Lung (tissue), 12 donors: ENCODE measurements around the gene THRB. TPM values are rescaled to one million over a fixed set of nuclear protein-coding genes. Genes with fewer than 3 reads are reported as not detected.

Experiments used
- ATAC-seq: fragments of 200-7000 bp; cut with Tn5 transposase; one replicate; pipeline ENCODE4 v1.9.1; 2020; ENCODE audit warnings: moderate number of reproducible peaks; ENCODE audit not compliant: insufficient read depth, low FRiP score
- DNase-seq, 3 donors: peaks; one replicate each; pipeline ENCODE4 v3.0.0-alpha.2; 2013 to 2017
- H3K27ac ChIP-seq, 2 donors: one replicate each; pipeline ENCODE4 v1.5.1; 2013; ENCODE audit warnings: mild to moderate bottlenecking in 2 of 2, moderate library complexity in 2 of 2, control low read depth in 1 of 2, inconsistent platforms in 1 of 2, low read depth in 1 of 2, low read length in 1 of 2
- H3K27me3 ChIP-seq, 3 donors: one replicate each; pipeline ENCODE4 v1.5.1; 2013; ENCODE audit warnings: low read length in 2 of 3; ENCODE audit not compliant: control insufficient read depth in 3 of 3, insufficient read depth in 3 of 3
- H3K36me3 ChIP-seq, 4 donors: one replicate each; pipeline ENCODE4 v1.5.1; 2013; ENCODE audit warnings: low read length in 4 of 4, mild to moderate bottlenecking in 1 of 4, moderate library complexity in 1 of 4; ENCODE audit not compliant: control insufficient read depth in 4 of 4, insufficient read depth in 4 of 4
- H3K4me1 ChIP-seq, 5 donors: one replicate each; pipeline ENCODE4 v1.5.1; 2013; ENCODE audit warnings: low read length in 5 of 5, mild to moderate bottlenecking in 2 of 5, moderate library complexity in 1 of 5; ENCODE audit not compliant: control insufficient read depth in 5 of 5, insufficient read depth in 5 of 5
- H3K4me3 ChIP-seq: one replicate; pipeline ENCODE4 v1.5.1; 2013; ENCODE audit warnings: mild to moderate bottlenecking, control low read depth, moderate library complexity
- H3K9ac ChIP-seq, 2 donors: one replicate each; pipeline ENCODE4 v1.5.1; 2013; ENCODE audit warnings: low read length in 2 of 2, control low read depth in 1 of 2; ENCODE audit not compliant: insufficient read depth in 1 of 2
- H3K9me3 ChIP-seq, 4 donors: one replicate each; pipeline ENCODE4 v1.5.1; 2013; ENCODE audit warnings: low read length in 3 of 4, mild to moderate bottlenecking in 1 of 4, moderate library complexity in 1 of 4; ENCODE audit not compliant: control insufficient read depth in 4 of 4, insufficient read depth in 3 of 4
- CTCF ChIP-seq: IDR thresholded peaks from 2 replicates; pipeline ENCODE4 v1.5.1; 2012; ENCODE audit warnings: mild to moderate bottlenecking; ENCODE audit errors: control extremely low read depth, extremely low read depth
- WGBS, 2 donors: extraction: QIAGEN DNeasy Blood & Tissue Kit; methylation state at CpG; one replicate each; pipeline ENCODE4 v1.1.7; 2013; 5-methylcytosine and 5-hydroxymethylcytosine counted together
- polyA plus RNA-seq, 2 donors: library from polyadenylated mRNA; stranded (reverse); fragments of 200-250 nt; gene quantifications; one replicate each; pipeline ENCODE4 v1.2.1, GENCODE V29; 2013
- total RNA-seq, 2 donors: library from RNA; depleted of rRNA in 1 of 2; stranded (reverse); fragments of >200 nt in 1 of 2; gene quantifications; one replicate each; pipeline ENCODE4 v1.2.1, GENCODE V29; 2014 to 2021
- donor health status: control.
- donor health status: control.
- donor health status: Bipolar disorder and iron deficiency.
- donor health status: healthy.
- donor health status: DM: yes; HTN: yes; CAD: no.

THRB gene
- total and polyA plus RNA-seq, 4 donors = 2.1 to 23.5 (median 6.1) TPM

- no peak for TF ChIP-seq CTCF
- no peaks in the 10 kb centered on the region for H3K36me3 ChIP-seq
- 45 to 76% methylated on average over 1 of the region's 1 CpG for WGBS, 2 donors
Observed at GRCh38 chr3:24374801-24375200, 119.8 kb downstream of the THRB start.

GRCh38 chr3:24373198-24373959, 121.3 kb downstream of the THRB start:
- ATAC-seq (no peak), DNase-seq (peak in 2 of 3 donors; percentile 26 to 60)
- no peaks in the 10 kb centered on the region for H3K36me3 ChIP-seq
- TF ChIP-seq CTCF = no peak
- H3K27me3 ChIP-seq = no peaks in the 10 kb centered on the region
- 81 to 89% methylated on average over 9 of the region's 9 CpGs for WGBS, 2 donors
- H3K9me3 ChIP-seq = no peaks in the 10 kb centered on the region
- no peak overlapping the region for H3K4me3 ChIP-seq
- peaks cover 2 to 22% (median 11%) of the 10 kb centered on the region in 5 donors for H3K4me1 ChIP-seq
- peak overlapping the region in 1 of 2 donors; percentile 83 for H3K27ac ChIP-seq
- H3K9ac ChIP-seq = no peak overlapping the region

More at GRCh38 chr3:24374801-24375200, 119.8 kb downstream of the THRB start:
- DNase-seq (peak in 1 of 3 donors; percentile 47), ATAC-seq (no peak)
- Histone ChIP-seq H3K4me3 (no peak overlapping the region), H3K9ac (no peak overlapping the region), H3K27ac (no peak overlapping the region), H3K27me3 (no peaks in the 10 kb centered on the region), H3K4me1 (peaks cover 2 to 29% (median 11%) of the 10 kb centered on the region in 5 donors), H3K9me3 (no peaks in the 10 kb centered on the region)

- no peak overlapping the region for H3K4me3 ChIP-seq
- no peak for TF ChIP-seq CTCF
- H3K27ac ChIP-seq = peak overlapping the region in 1 of 2 donors; percentile 62
- no peaks in the 10 kb centered on the region for H3K9me3 ChIP-seq
- 84 to 94% methylated on average over 3 of the region's 3 CpGs for WGBS, 2 donors
- H3K27me3 ChIP-seq = no peaks in the 10 kb centered on the region
- ATAC-seq = no peak
- H3K4me1 ChIP-seq = peaks cover 2 to 23% (median 11%) of the 10 kb centered on the region in 5 donors
- no peak for DNase-seq
- no peak overlapping the region for H3K9ac ChIP-seq
- H3K36me3 ChIP-seq = no peaks in the 10 kb centered on the region
Observed at GRCh38 chr3:24372559-24373197, 122.0 kb downstream of the THRB start.
